Hepatocyte (in vitro differentiated cells): ENCODE results near the gene ZNF644. TPM values are rescaled to one million over a fixed set of nuclear protein-coding genes. Genes with fewer than 3 reads are reported as not detected.
A peak's percentile ranks its signal among the peaks of the same experiment; 100 is the strongest.

Experiments used
- DNase-seq: peaks from one replicate; pipeline ENCODE4 v3.0.0-alpha.2; 2016; ENCODE audit warnings: low spot score
- H2AFZ ChIP-seq: fragments of 200-600 bp; sonication (generic); 2 replicates; pipeline ENCODE4 v1.6.0; 2016; ENCODE audit warnings: antibody characterized with exemption, mild to moderate bottlenecking
- H3K27ac ChIP-seq: fragments of 200-600 bp; sonication (generic); 2 replicates; pipeline ENCODE4 v1.5.1; 2016; ENCODE audit warnings: mild to moderate bottlenecking
- H3K27me3 ChIP-seq: fragments of 200-600 bp; sonication (generic); 2 replicates; pipeline ENCODE4 v1.6.1; 2016
- H3K36me3 ChIP-seq: fragments of 200-600 bp; sonication (generic); replicated peaks from 2 replicates; pipeline ENCODE4 v1.5.1; 2016; ENCODE audit warnings: low read depth; ENCODE audit not compliant: insufficient read depth
- H3K4me1 ChIP-seq: fragments of 200-600 bp; sonication (generic); 2 replicates; pipeline ENCODE4 v1.5.1; 2016; ENCODE audit warnings: mild to moderate bottlenecking, moderate library complexity; ENCODE audit not compliant: insufficient read depth
- H3K4me2 ChIP-seq: fragments of 200-600 bp; sonication (generic); 2 replicates; pipeline ENCODE4 v1.6.0; 2016
- H3K4me3 ChIP-seq: fragments of 200-600 bp; sonication (generic); 2 replicates; pipeline ENCODE4 v1.5.1; 2016; ENCODE audit warnings: mild to moderate bottlenecking
- H3K79me2 ChIP-seq: fragments of 200-600 bp; sonication (generic); 2 replicates; pipeline ENCODE4 v1.6.0; 2017; ENCODE audit warnings: mild to moderate bottlenecking
- H3K9me2 ChIP-seq: fragments of 200-600 bp; sonication (generic); replicated peaks from 2 replicates; pipeline ENCODE4 v1.6.0; 2017; ENCODE audit warnings: mild to moderate bottlenecking; ENCODE audit not compliant: insufficient read depth
- H3K9me3 ChIP-seq: fragments of 200-600 bp; sonication (generic); 2 replicates; pipeline ENCODE4 v1.5.1; 2016; ENCODE audit warnings: low read depth, mild to moderate bottlenecking
- H4K20me1 ChIP-seq: fragments of 200-600 bp; sonication (generic); 2 replicates; pipeline ENCODE4 v1.6.0; 2016; ENCODE audit warnings: mild to moderate bottlenecking; ENCODE audit not compliant: insufficient read depth, poor library complexity, severe bottlenecking
- EZH2 ChIP-seq: fragments of 200-600 bp; sonication (generic); IDR thresholded peaks from 2 replicates; pipeline ENCODE4 v1.6.1; 2016; ENCODE audit warnings: antibody characterized with exemption, mild to moderate bottlenecking, borderline replicate concordance
- EZH2phosphoT487 ChIP-seq: fragments of 200-600 bp; sonication (generic); IDR thresholded peaks from one replicate; pipeline ENCODE4 v1.6.1; 2018; ENCODE audit warnings: antibody characterized with exemption, mild to moderate bottlenecking, low read depth, moderate library complexity; ENCODE audit not compliant: unreplicated experiment, severe bottlenecking
- WGBS: methylation state at CpG from one replicate; pipeline ENCODE4 v1.1.6; 2016; ENCODE audit warnings: low lambda C conversion rate; ENCODE audit errors: missing lambda C conversion rate; 5-methylcytosine and 5-hydroxymethylcytosine counted together
- polyA plus RNA-seq: library from polyadenylated mRNA; unstranded; fragments of >200 nt; fragmentation: Nextera tagmentation; extraction: Ambion mirVana; gene quantifications from 2 replicates; pipeline ENCODE4 v1.2.1, GENCODE V29; 2016
- total RNA-seq: library from RNA; depleted of rRNA; stranded (reverse); fragments of >200 nt; gene quantifications from 2 replicates; pipeline ENCODE4 v1.2.3, GENCODE V29; 2014
- TF ChIP-seq, protein P1 (sequence below): fragments of 200-600 bp; sonication (generic); IDR thresholded peaks from 2 replicates; pipeline ENCODE4 v1.5.1; 2016; ENCODE audit warnings: antibody characterized with exemption, mild to moderate bottlenecking; ENCODE audit not compliant: poor library complexity

ZNF644 gene
- total and polyA plus RNA-seq, 2 experiments from 2014 or later, result 39.8 to 78.7 TPM

DNA sequence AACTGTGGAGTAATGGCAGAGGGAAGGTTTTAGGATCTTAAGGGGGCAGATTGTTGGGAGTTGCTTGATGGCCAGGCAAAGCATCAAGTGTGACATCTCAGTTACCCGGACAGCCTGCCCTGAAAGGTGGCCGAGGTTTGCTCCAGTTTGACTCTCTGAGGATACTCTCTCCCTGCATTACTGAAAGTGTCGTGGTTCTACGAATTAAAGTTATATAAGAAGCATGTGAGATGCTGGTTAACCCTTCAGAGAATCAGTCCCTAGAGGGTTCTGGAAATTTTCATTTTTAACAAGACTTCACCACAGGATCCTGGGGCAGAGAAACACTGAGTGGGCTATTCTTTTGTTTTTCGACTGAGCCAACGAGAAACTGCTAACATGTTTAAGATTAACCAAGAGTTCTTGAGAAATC lies 689 bp upstream of the ZNF644 start:
- TF ChIP-seq EZH2phosphoT487 (no peak), EZH2 (no peak)
- TF ChIP-seq, protein P1, sequence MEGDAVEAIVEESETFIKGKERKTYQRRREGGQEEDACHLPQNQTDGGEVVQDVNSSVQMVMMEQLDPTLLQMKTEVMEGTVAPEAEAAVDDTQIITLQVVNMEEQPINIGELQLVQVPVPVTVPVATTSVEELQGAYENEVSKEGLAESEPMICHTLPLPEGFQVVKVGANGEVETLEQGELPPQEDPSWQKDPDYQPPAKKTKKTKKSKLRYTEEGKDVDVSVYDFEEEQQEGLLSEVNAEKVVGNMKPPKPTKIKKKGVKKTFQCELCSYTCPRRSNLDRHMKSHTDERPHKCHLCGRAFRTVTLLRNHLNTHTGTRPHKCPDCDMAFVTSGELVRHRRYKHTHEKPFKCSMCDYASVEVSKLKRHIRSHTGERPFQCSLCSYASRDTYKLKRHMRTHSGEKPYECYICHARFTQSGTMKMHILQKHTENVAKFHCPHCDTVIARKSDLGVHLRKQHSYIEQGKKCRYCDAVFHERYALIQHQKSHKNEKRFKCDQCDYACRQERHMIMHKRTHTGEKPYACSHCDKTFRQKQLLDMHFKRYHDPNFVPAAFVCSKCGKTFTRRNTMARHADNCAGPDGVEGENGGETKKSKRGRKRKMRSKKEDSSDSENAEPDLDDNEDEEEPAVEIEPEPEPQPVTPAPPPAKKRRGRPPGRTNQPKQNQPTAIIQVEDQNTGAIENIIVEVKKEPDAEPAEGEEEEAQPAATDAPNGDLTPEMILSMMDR, result no peak
- DNase-seq, result no peak
- Histone ChIP-seq H3K79me2 (peaks cover 36% of the 10 kb centered on the region), H3K4me2 (peak overlapping the region; percentile 76), H3K9me3 (no peaks in the 10 kb centered on the region), H4K20me1 (peaks cover 28% of the 10 kb centered on the region), H3K4me3 (peak overlapping the region; percentile 81), H2AFZ (peak overlapping the region; percentile 77), H3K4me1 (peaks cover 19% of the 10 kb centered on the region), H3K27ac (peak overlapping the region; percentile 100), H3K27me3 (no peaks in the 10 kb centered on the region), H3K9me2 (no peaks in the 10 kb centered on the region), H3K36me3 (no peaks in the 10 kb centered on the region)
- 82% methylated on average over 6 of the region's 6 CpGs for WGBS

DNA sequence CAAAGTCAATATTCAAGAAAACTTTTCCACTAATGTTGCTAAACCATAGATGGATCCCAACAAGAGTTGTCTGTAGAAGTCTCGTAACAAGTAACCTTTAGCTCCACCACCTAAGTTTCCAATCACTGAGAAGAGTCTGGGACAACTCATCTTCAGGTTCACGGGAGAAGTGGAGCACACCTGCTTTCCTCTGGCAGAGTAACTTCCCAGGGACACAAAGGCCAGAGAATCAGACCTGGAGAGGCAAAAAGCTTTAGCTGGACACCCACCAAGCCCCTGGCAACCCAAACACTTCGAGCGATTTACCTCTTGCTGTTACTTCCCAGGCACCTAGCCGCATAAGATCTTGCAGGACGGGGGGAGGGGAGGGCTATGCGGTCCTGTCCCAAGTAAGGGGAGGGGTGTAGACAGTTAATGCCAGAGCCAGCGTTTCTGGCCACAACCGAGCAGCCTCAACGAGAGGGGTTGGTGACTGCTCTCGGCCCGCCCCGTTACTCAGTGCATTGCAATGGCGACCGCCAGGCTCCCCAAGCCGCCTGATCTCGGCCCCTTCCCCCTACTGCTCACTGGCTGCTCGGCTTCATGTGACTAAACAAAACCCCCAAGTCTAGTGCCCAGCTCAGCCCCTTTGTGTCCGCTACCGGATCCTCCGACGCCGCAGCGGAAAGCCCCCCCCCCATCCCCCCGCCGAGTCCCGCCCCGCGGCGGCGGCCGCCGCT lies 709 bp downstream of the ZNF644 start:
- Histone ChIP-seq H3K4me2 (peak overlapping the region; percentile 76), H3K27ac (peak overlapping the region; percentile 100), H3K9me3 (no peaks in the 10 kb centered on the region), H3K27me3 (no peaks in the 10 kb centered on the region), H3K36me3 (no peaks in the 10 kb centered on the region), H3K4me3 (peak overlapping the region; percentile 81), H3K79me2 (peaks cover 50% of the 10 kb centered on the region), H3K4me1 (peaks cover 24% of the 10 kb centered on the region), H2AFZ (peak overlapping the region; percentile 77), H4K20me1 (peaks cover 41% of the 10 kb centered on the region), H3K9me2 (no peaks in the 10 kb centered on the region)
- no peak for TF ChIP-seq EZH2phosphoT487
- no peak for TF ChIP-seq EZH2
- TF ChIP-seq, protein P1, result no peak
- DNase-seq, result peak; percentile 88
- WGBS, result 2% methylated on average over 12 of the region's 33 CpGs

DNA sequence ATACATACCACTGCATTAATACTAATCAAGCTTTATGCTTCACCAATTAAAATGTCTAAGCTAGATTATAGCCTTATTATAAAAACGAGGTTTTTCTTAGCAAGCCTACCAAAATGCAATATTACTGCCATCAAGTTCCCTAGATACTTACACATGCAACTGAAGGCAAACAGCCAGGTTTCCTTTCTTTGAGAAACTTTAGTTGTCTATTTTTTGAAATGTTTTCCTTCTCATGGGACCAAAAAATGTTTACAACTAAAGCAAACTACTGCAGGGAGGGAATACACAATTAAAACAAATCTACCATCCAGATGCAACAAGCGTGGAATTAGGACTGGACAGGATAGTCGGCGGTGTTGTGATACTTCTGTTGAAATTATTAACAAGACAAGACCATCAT lies 1.3 kb downstream of the ZNF644 start:
- H3K9me2 ChIP-seq, result no peaks in the 10 kb centered on the region
- peaks cover 55% of the 10 kb centered on the region for H3K79me2 ChIP-seq
- peak overlapping the region; percentile 81 for H3K4me3 ChIP-seq
- TF ChIP-seq EZH2phosphoT487 (no peak), EZH2 (no peak)
- TF ChIP-seq, protein P1, result no peak
- peak overlapping the region; percentile 76 for H3K4me2 ChIP-seq
- no peaks in the 10 kb centered on the region for H3K36me3 ChIP-seq
- no peak for DNase-seq
- H3K4me1 ChIP-seq, result peaks cover 27% of the 10 kb centered on the region
- H3K27ac ChIP-seq, result peak overlapping the region; percentile 100
- no peaks in the 10 kb centered on the region for H3K27me3 ChIP-seq
- H4K20me1 ChIP-seq, result peaks cover 44% of the 10 kb centered on the region
- no peaks in the 10 kb centered on the region for H3K9me3 ChIP-seq
- no peak overlapping the region for H2AFZ ChIP-seq
- 21% methylated on average over 4 of the region's 4 CpGs for WGBS
